H1 (cell line): ENCODE results near the gene TMEM176B. TPM values are rescaled to one million over a fixed set of nuclear protein-coding genes. Genes with fewer than 3 reads are reported as not detected.

Experiments
- CTCF ChIA-PET: fragments of 300-600 bp; sonication (Branson Sonifier 250); formaldehyde crosslinking; loops from one replicate; lab custom pipeline; 2021; ENCODE audit not compliant: partially characterized antibody; lab: Charles Lee
- POLR2A ChIA-PET: fragments of 300-600 bp; sonication (Branson Sonifier 250); formaldehyde crosslinking; loops from one replicate; lab custom pipeline; 2021; ENCODE audit warnings: inconsistent platforms; ENCODE audit not compliant: partially characterized antibody; lab: Charles Lee
- DNase-seq, 2 experiments: peaks; one replicate each; pipeline versions ENCODE4 v3.0.0 to v3.0.0-alpha.2; 2010 to 2022; ENCODE audit warnings: low spot score in 2 of 2, low read depth in 1 of 2, mixed read lengths in 1 of 2
- FAIRE-seq: peaks from 2 replicates; lab custom pipeline; 2011; peaks lifted over from hg19 to GRCh38; lab: Jason Lieb, UNC
- H2AFZ ChIP-seq: 2 replicates; pipeline ENCODE4 v1.8.1; 2012; ENCODE audit warnings: low read length, inconsistent platforms
- H2AK5ac ChIP-seq: 2 replicates; pipeline ENCODE4 v1.6.1; 2013; ENCODE audit warnings: low read depth, low read length
- H2BK120ac ChIP-seq: replicated peaks from 2 replicates; pipeline ENCODE3; 2013; ENCODE audit warnings: low read depth, low read length, inconsistent platforms
- H2BK12ac ChIP-seq: 2 replicates; pipeline ENCODE4 v1.6.1; 2013; ENCODE audit warnings: low read depth, low read length
- H2BK15ac ChIP-seq: 2 replicates; pipeline ENCODE4 v1.6.1; 2013; ENCODE audit warnings: low read length
- H2BK20ac ChIP-seq: 2 replicates; pipeline ENCODE4 v1.6.1; 2013; ENCODE audit warnings: low read length
- H2BK5ac ChIP-seq: 2 replicates; pipeline ENCODE4 v1.6.1; 2013; ENCODE audit warnings: low read depth, low read length
- H3K14ac ChIP-seq: 2 replicates; pipeline ENCODE4 v1.6.1; 2013; ENCODE audit warnings: inconsistent platforms; ENCODE audit not compliant: insufficient read length
- H3K18ac ChIP-seq: 2 replicates; pipeline ENCODE4 v1.6.1; 2013; ENCODE audit warnings: low read length; ENCODE audit errors: extremely low read depth
- H3K23ac ChIP-seq: 2 replicates; pipeline ENCODE4 v1.6.1; 2013; ENCODE audit warnings: inconsistent platforms; ENCODE audit not compliant: insufficient read length
- H3K23me2 ChIP-seq: 2 replicates; pipeline ENCODE4 v1.6.1; 2013; ENCODE audit warnings: low read depth, low read length
- H3K27ac ChIP-seq: 2 replicates; pipeline ENCODE4 v1.6.1; 2011; ENCODE audit warnings: low read depth, low read length, inconsistent platforms
- H3K27me3 ChIP-seq, 4 experiments: replicated peaks in 1 of 4; 1 replicate in 1 of 4; 2 replicates in 3 of 4; pipeline versions ENCODE4 v1.6.1 to v1.8.1; 2011 to 2013; ENCODE audit warnings: low read length in 3 of 4, mild to moderate bottlenecking in 3 of 4, inconsistent platforms in 2 of 4, mixed read lengths in 2 of 4, moderate library complexity in 1 of 4; ENCODE audit not compliant: control insufficient read depth in 3 of 4, insufficient read depth in 3 of 4; ENCODE audit errors: extremely low read depth in 1 of 4
- H3K36me3 ChIP-seq, 4 experiments: 2 replicates each; pipeline versions ENCODE4 v1.6.1 to v1.8.1; 2011 to 2013; ENCODE audit warnings: mild to moderate bottlenecking in 4 of 4, low read length in 3 of 4, moderate library complexity in 2 of 4, control low read depth in 1 of 4, inconsistent platforms in 1 of 4; ENCODE audit not compliant: insufficient read depth in 4 of 4, control insufficient read depth in 2 of 4
- H3K4ac ChIP-seq: replicated peaks from 2 replicates; pipeline ENCODE3; 2013; ENCODE audit warnings: low read length, low read depth, mixed read lengths, inconsistent platforms; ENCODE audit not compliant: insufficient read length
- H3K4me1 ChIP-seq, 4 experiments: replicated peaks in 1 of 4; 1 replicate in 1 of 4; 2 replicates in 3 of 4; pipeline versions ENCODE4 v1.6.1 to v1.8.1; 2011 to 2013; ENCODE audit warnings: low read length in 3 of 4, inconsistent platforms in 2 of 4, mixed read lengths in 1 of 4; ENCODE audit not compliant: insufficient read depth in 4 of 4, control insufficient read depth in 3 of 4
- H3K4me2 ChIP-seq, 2 experiments: 2 replicates each; pipeline versions ENCODE4 v1.6.1 to v1.8.1; 2011 to 2013; ENCODE audit warnings: low read depth in 2 of 2, low read length in 2 of 2, control low read depth in 1 of 2, inconsistent platforms in 1 of 2, mild to moderate bottlenecking in 1 of 2; ENCODE audit not compliant: insufficient read depth in 1 of 2
- H3K4me3 ChIP-seq, 4 experiments: fragments of 200-600, 300-600 bp in 1 of 4; sonication (generic), shearing (Covaris generic), sonication (Bioruptor Twin) in 1 of 4; 2 replicates each; pipeline versions ENCODE4 v1.5.1 to v1.8.1; 2011 to 2016; ENCODE audit warnings: low read length in 4 of 4, low read depth in 3 of 4, control low read depth in 2 of 4, inconsistent platforms in 2 of 4, mild to moderate bottlenecking in 2 of 4, mixed read lengths in 1 of 4, moderate library complexity in 1 of 4; ENCODE audit not compliant: insufficient read depth in 2 of 4; ENCODE audit errors: extremely low read depth in 1 of 4
- H3K56ac ChIP-seq: replicated peaks from 2 replicates; pipeline ENCODE3; 2013; ENCODE audit warnings: low read depth, mild to moderate bottlenecking, mixed read lengths, low read length, inconsistent platforms; ENCODE audit not compliant: insufficient read length
- H3K79me1 ChIP-seq: 2 replicates; pipeline ENCODE4 v1.6.1; 2013; ENCODE audit warnings: low read depth, low read length, control low read depth
- H3K79me2 ChIP-seq, 2 experiments: 2 replicates each; pipeline versions ENCODE4 v1.6.1 to v1.8.1; 2012 to 2013; ENCODE audit warnings: low read length in 2 of 2, mild to moderate bottlenecking in 2 of 2, inconsistent platforms in 1 of 2; ENCODE audit not compliant: insufficient read depth in 2 of 2, control insufficient read depth in 1 of 2
- H3K9ac ChIP-seq, 4 experiments: replicated peaks in 1 of 4; 1 replicate in 1 of 4; 2 replicates in 3 of 4; pipeline versions ENCODE4 v1.6.1 to v1.8.1; 2011 to 2013; ENCODE audit warnings: low read depth in 3 of 4, low read length in 3 of 4, control low read depth in 2 of 4, mild to moderate bottlenecking in 2 of 4, moderate library complexity in 2 of 4, inconsistent platforms in 1 of 4; ENCODE audit errors: extremely low read depth in 1 of 4
- H3K9me3 ChIP-seq, 2 experiments: 2 replicates each; pipeline versions ENCODE4 v1.6.1 to v1.8.1; 2012 to 2013; ENCODE audit warnings: mild to moderate bottlenecking in 2 of 2, moderate library complexity in 2 of 2, control low read depth in 1 of 2, inconsistent platforms in 1 of 2, low read depth in 1 of 2, low read length in 1 of 2, mixed read lengths in 1 of 2; ENCODE audit not compliant: insufficient read depth in 2 of 2
- H4K20me1 ChIP-seq, 2 experiments: replicated peaks in 1 of 2; 2 replicates each; pipeline versions ENCODE3 to v1.8.1; 2011 to 2013; ENCODE audit warnings: inconsistent platforms in 2 of 2, low read length in 2 of 2, mild to moderate bottlenecking in 1 of 2; ENCODE audit not compliant: insufficient read depth in 2 of 2, control insufficient read depth in 1 of 2
- H4K5ac ChIP-seq: 2 replicates; pipeline ENCODE4 v1.6.1; 2013; ENCODE audit warnings: low read length, low read depth, mixed read lengths, inconsistent platforms; ENCODE audit not compliant: insufficient read length
- H4K8ac ChIP-seq: 2 replicates; pipeline ENCODE4 v1.8.0; 2013; ENCODE audit warnings: mild to moderate bottlenecking, moderate library complexity, low read length, inconsistent platforms; ENCODE audit not compliant: insufficient read depth; ENCODE audit errors: extremely low read depth
- H4K91ac ChIP-seq: replicated peaks from 2 replicates; pipeline ENCODE3; 2013; ENCODE audit warnings: low read length, mixed read lengths, inconsistent platforms; ENCODE audit not compliant: insufficient read length
- SIN3A ChIP-seq, 2 experiments: IDR thresholded peaks in 1 of 2; conservative IDR thresholded peaks in 1 of 2; 2 replicates each; pipeline ENCODE4 v1.6.1; 2011 to 2012; ENCODE audit warnings: low read length in 2 of 2, improper control_type of control experiment in 1 of 2, low read depth in 1 of 2, mild to moderate bottlenecking in 1 of 2
- ZNF274 ChIP-seq: IDR thresholded peaks from 2 replicates; pipeline ENCODE4 v1.7.0; 2012; ENCODE audit warnings: low read length, borderline replicate concordance; ENCODE audit errors: extremely low read depth
- WGBS, 2 experiments: shearing (Covaris generic) in 1 of 2; methylation state at CpG; one replicate each; pipeline versions ENCODE4 v1.1.6 to v1.1.7; 2013 to 2015; ENCODE audit warnings: low lambda C conversion rate in 2 of 2, mixed read lengths in 2 of 2, inconsistent platforms in 1 of 2, low coverage in 1 of 2, missing lambda C conversion rate in 1 of 2; ENCODE audit not compliant: insufficient replicate concordance in 2 of 2, insufficient coverage in 1 of 2, insufficient read length in 1 of 2; ENCODE audit errors: extremely low coverage in 1 of 2, missing lambda C conversion rate in 1 of 2; 5-methylcytosine and 5-hydroxymethylcytosine counted together
- polyA plus RNA-seq, 7 experiments: library from polyadenylated mRNA; depleted of rRNA in 3 of 7; stranded (reverse) in 5 of 7; unstranded in 2 of 7; fragments of >200 nt in 5 of 7; fragments of 200-250 nt in 2 of 7; gene quantifications; 1 replicate in 5 of 7; 2 replicates in 1 of 7; 4 replicates in 1 of 7; pipeline versions ENCODE4 v1.2.1 to v1.2.3, GENCODE V29; 2011 to 2013; ENCODE audit warnings: missing spikeins in 2 of 7, mixed read lengths in 2 of 7
- total RNA-seq: library from RNA; stranded (reverse); fragmentation: NEBNext Ultra II Directional; extraction: Animal tissue kit (Norgen Biotek cat#: 25700); gene quantifications from 2 replicates; pipeline ENCODE4 v1.2.1, GENCODE V29; 2021

The TMEM176B gene
- total and polyA plus RNA-seq, 2 of the 8 experiments (the other 6 are each of a cell fraction or from before 2014, with no cell fraction given), result 1.2 to 2.1 TPM

- Histone ChIP-seq H4K5ac (no peak overlapping the region), H3K36me3 (no peaks in the 10 kb centered on the region), H3K9ac (no peak overlapping the region), H3K79me1 (no peaks in the 10 kb centered on the region), H3K27me3 (no peaks in the 10 kb centered on the region; a peak in 1 of 7 replicates), H2AFZ (no peak overlapping the region), H3K4me2 (no peak overlapping the region), H3K18ac (no peak overlapping the region), H3K14ac (no peak overlapping the region), H3K4me3 (no peak overlapping the region), H2BK5ac (no peak overlapping the region), H2AK5ac (no peak overlapping the region), H3K23ac (no peak overlapping the region), H4K20me1 (no peaks in the 10 kb centered on the region), H4K8ac (no peak overlapping the region), H2BK12ac (no peak overlapping the region), H2BK15ac (no peak overlapping the region), H3K9me3 (no peaks in the 10 kb centered on the region), H2BK20ac (no peak overlapping the region), H3K56ac (no peak overlapping the region), H3K27ac (no peak overlapping the region), H2BK120ac (no peak overlapping the region), H4K91ac (no peak overlapping the region), H3K23me2 (no peaks in the 10 kb centered on the region), H3K79me2 (no peaks in the 10 kb centered on the region), H3K4ac (no peak overlapping the region), H3K4me1 (no peaks in the 10 kb centered on the region)
- FAIRE-seq, result no peak
- POLR2A ChIA-PET, result no interaction called here
- no peak for TF ChIP-seq SIN3A (conservative IDR thresholded peaks at IDR 0.05 in 1 of 2, IDR thresholded peaks at IDR 0.05 in 1 of 2; ENCODE audit: low read depth in 1 of 2, low read length in 2 of 2)
- TF ChIP-seq ZNF274, result no peak
- DNase-seq, result no peak
- CTCF ChIA-PET, result interaction anchor here (1.1 to 1.3 kb wide), 3 partner anchors 33 to 111 kb away, joined by 3 to 4 read pairs (median 3); no protein-coding TSS in a partner anchor
- 60% methylated on average over 4 of the region's 4 CpGs; no CpG with 5 or more reads in 1 of the 2 experiments for WGBS, 2 experiments
Measured at GRCh38 chr7:150842716-150843115, 42.6 kb upstream of the TMEM176B start.
